IPS DF 19.7 (cell line): ENCODE data around the gene PPP1R13B.
A peak's percentile ranks its signal among the peaks of the same experiment; 100 is the strongest.
"Not testable (repeated sequence)": the region's sequence is repeated elsewhere in the genome, so short reads cannot be mapped to it uniquely, and the experiment has no call there.

Source experiments
- DNase-seq: peaks from one replicate; pipeline ENCODE4 v3.0.0-alpha.2; 2013; ENCODE audit warnings: low read depth, low spot score

Gene PPP1R13B

GRCh38 chr14:103802356-103802755 lies 45.0 kb downstream of the PPP1R13B start:
- no peak for DNase-seq

- no peak for DNase-seq
Measured at GRCh38 chr14:103801459-103801858, 45.9 kb downstream of the PPP1R13B start.

GRCh38 chr14:103793192-103793591 lies 54.2 kb downstream of the PPP1R13B start:
- not testable (repeated sequence) for DNase-seq

GRCh38 chr14:103788086-103788485 lies 59.3 kb downstream of the PPP1R13B start:
- DNase-seq: no peak

GRCh38 chr14:103782376-103782775 lies 65.0 kb downstream of the PPP1R13B start:
- no peak for DNase-seq

- DNase-seq: not testable (repeated sequence)
Measured at GRCh38 chr14:103776319-103776718, 71.1 kb downstream of the PPP1R13B start.

- DNase-seq: no peak
Measured at GRCh38 chr14:103775506-103775905, 71.9 kb downstream of the PPP1R13B start.

- DNase-seq: no peak
Measured at GRCh38 chr14:103773521-103773920, 73.9 kb downstream of the PPP1R13B start.

GRCh38 chr14:103772078-103772712 lies 75.2 kb downstream of the PPP1R13B start:
- no peak for DNase-seq

GRCh38 chr14:103770902-103771301 lies 76.5 kb downstream of the PPP1R13B start:
- DNase-seq: peak; percentile 28

- no peak for DNase-seq
Measured at GRCh38 chr14:103770500-103770899, 76.9 kb downstream of the PPP1R13B start.

- no peak for DNase-seq
Measured at GRCh38 chr14:103767336-103767894, 80.0 kb downstream of the PPP1R13B start.

GRCh38 chr14:103765526-103765925 lies 81.8 kb downstream of the PPP1R13B start:
- no peak for DNase-seq

- DNase-seq: no peak
Measured at GRCh38 chr14:103763730-103764488, 83.5 kb downstream of the PPP1R13B start.

- DNase-seq: no peak
Measured at GRCh38 chr14:103762541-103762940, 84.8 kb downstream of the PPP1R13B start.

- no peak for DNase-seq
Measured at GRCh38 chr14:103762036-103762435, 85.3 kb downstream of the PPP1R13B start.

GRCh38 chr14:103758059-103758776 lies 89.2 kb downstream of the PPP1R13B start:
- no peak for DNase-seq

- no peak for DNase-seq
Measured at GRCh38 chr14:103755060-103755459, 92.3 kb downstream of the PPP1R13B start.

GRCh38 chr14:103753774-103754173 lies 93.6 kb downstream of the PPP1R13B start:
- no peak for DNase-seq

- no peak for DNase-seq
Measured at GRCh38 chr14:103749860-103750259, 97.5 kb downstream of the PPP1R13B start.

- DNase-seq: no peak
Measured at GRCh38 chr14:103749452-103749851, 97.9 kb downstream of the PPP1R13B start.

GRCh38 chr14:103748534-103748857 lies 98.9 kb downstream of the PPP1R13B start:
- no peak for DNase-seq
